ENCODE results near the gene ATP8A2.

GRCh38 chr13:26041444-26041843, 669.7 kb downstream of the ATP8A2 start:
- TF ChIP-seq CTCF (conservative IDR thresholded peaks at IDR 0.05; ENCODE audit: low read depth, low read length) (no peak), FOS (IDR thresholded peaks at IDR 0.05; ENCODE audit: low read depth, low read length) (no peak), MAZ (IDR thresholded peaks at IDR 0.05; ENCODE audit: borderline replicate concordance, low read depth, low read length) (no peak), USF2 (IDR thresholded peaks at IDR 0.05; ENCODE audit: low read depth, low read length) (no peak), POLR2A (IDR thresholded peaks at IDR 0.05; ENCODE audit: low read depth, low read length) (no peak), MXI1 (IDR thresholded peaks at IDR 0.05; ENCODE audit: borderline replicate concordance, low read depth, low read length) (no peak), RFX5 (IDR thresholded peaks at IDR 0.05; ENCODE audit: low read depth, low read length) (no peak), MAFK (IDR thresholded peaks at IDR 0.05; ENCODE audit: low read depth, low read length) (no peak), CEBPB (IDR thresholded peaks at IDR 0.05; ENCODE audit: low read depth, low read length) (no peak)
